HEK293 (cell line): Measurements from ENCODE around the gene ATP4A.

Source experiments
- CTCF ChIA-PET: fragments of 350-600 bp; formaldehyde crosslinking; extraction: SDS; loops from one replicate; lab custom pipeline; 2021; ENCODE audit warnings: antibody characterized with exemption; lab: Yijun Ruan, JAX
- POLR2A ChIA-PET: fragments of 300-600 bp; formaldehyde crosslinking; extraction: SDS; loops from one replicate; lab custom pipeline; 2020; ENCODE audit warnings: antibody characterized with exemption, inconsistent platforms; lab: Yijun Ruan, JAX
- H3K27ac ChIP-seq: fragments of 200-500 bp; sonication (Bioruptor generic); 2 replicates; pipeline ENCODE4 v1.5.1; 2014; ENCODE audit warnings: low read depth, low read length, control low read depth, inconsistent platforms; ENCODE audit errors: extremely low read depth
- H3K36me3 ChIP-seq, 2 experiments: fragments of 200-500 bp in 1 of 2; sonication (Bioruptor generic) in 1 of 2; 1 replicate in 1 of 2; 2 replicates in 1 of 2; pipeline ENCODE4 v1.5.1; 2014 to 2017; ENCODE audit warnings: inconsistent platforms in 2 of 2, low read length in 2 of 2; ENCODE audit not compliant: control insufficient read depth in 2 of 2, insufficient read depth in 1 of 2
- H3K4me1 ChIP-seq: fragments of 200-500 bp; sonication (Bioruptor generic); 2 replicates; pipeline ENCODE4 v1.5.1; 2014; ENCODE audit warnings: mild to moderate bottlenecking, low read length, inconsistent platforms; ENCODE audit not compliant: control insufficient read depth, insufficient read depth
- H3K4me3 ChIP-seq: 2 replicates; pipeline ENCODE4 v1.5.1; 2011; ENCODE audit warnings: low read depth, mild to moderate bottlenecking, control low read depth, low read length, moderate library complexity
- H3K9me3 ChIP-seq: fragments of 200-500 bp; sonication (Bioruptor generic); 2 replicates; pipeline ENCODE4 v1.5.1; 2014; ENCODE audit warnings: low read depth, low read length, inconsistent platforms; ENCODE audit not compliant: control insufficient read depth, insufficient read depth
- BCL11A ChIP-seq: fragments of 450-650 bp; formaldehyde crosslinking; IDR thresholded peaks from 2 replicates; pipeline ENCODE4 v1.5.1; 2016; ENCODE audit warnings: low read depth, missing biosample characterization, missing genetic modification characterization
- EGR2 ChIP-seq: fragments of 450-650 bp; formaldehyde crosslinking; IDR thresholded peaks from 2 replicates; pipeline ENCODE4 v1.5.1; 2016; ENCODE audit warnings: low read depth, missing biosample characterization, missing genetic modification characterization
- GLIS2 ChIP-seq: fragments of 450-650 bp; formaldehyde crosslinking; IDR thresholded peaks from 2 replicates; pipeline ENCODE4 v1.5.1; 2016; ENCODE audit warnings: missing biosample characterization, missing genetic modification characterization
- KLF16 ChIP-seq: fragments of 450-650 bp; formaldehyde crosslinking; IDR thresholded peaks from 2 replicates; pipeline ENCODE4 v1.5.1; 2017; ENCODE audit warnings: missing biosample characterization, missing genetic modification characterization
- KLF17 ChIP-seq: fragments of 450-650 bp; formaldehyde crosslinking; IDR thresholded peaks from 2 replicates; pipeline ENCODE4 v1.5.1; 2016; ENCODE audit warnings: missing biosample characterization, missing genetic modification characterization
- SCRT1 ChIP-seq: fragments of 450-650 bp; formaldehyde crosslinking; IDR thresholded peaks from 2 replicates; pipeline ENCODE4 v1.5.1; 2016; ENCODE audit warnings: missing biosample characterization, missing genetic modification characterization, borderline replicate concordance
- ZBTB20 ChIP-seq: fragments of 450-650 bp; formaldehyde crosslinking; IDR thresholded peaks from 2 replicates; pipeline ENCODE4 v1.5.1; 2016; ENCODE audit warnings: missing biosample characterization, missing genetic modification characterization
- ZBTB8A ChIP-seq: fragments of 450-650 bp; formaldehyde crosslinking; IDR thresholded peaks from 2 replicates; pipeline ENCODE4 v1.5.1; 2016; ENCODE audit warnings: missing biosample characterization, missing genetic modification characterization
- ZFHX2 ChIP-seq: fragments of 450-650 bp; formaldehyde crosslinking; conservative IDR thresholded peaks from 2 replicates; pipeline ENCODE4 v1.5.1; 2016; ENCODE audit warnings: missing biosample characterization, missing genetic modification characterization
- ZFP41 ChIP-seq: fragments of 450-650 bp; formaldehyde crosslinking; IDR thresholded peaks from 2 replicates; pipeline ENCODE4 v1.5.1; 2016; ENCODE audit warnings: missing biosample characterization, missing genetic modification characterization, borderline replicate concordance
- ZFP69B ChIP-seq: fragments of 450-650 bp; formaldehyde crosslinking; IDR thresholded peaks from 2 replicates; pipeline ENCODE4 v1.5.1; 2016; ENCODE audit warnings: missing biosample characterization, missing genetic modification characterization
- ZIC2 ChIP-seq: fragments of 450-650 bp; formaldehyde crosslinking; IDR thresholded peaks from 2 replicates; pipeline ENCODE4 v1.5.1; 2016; ENCODE audit warnings: missing biosample characterization, missing genetic modification characterization
- ZNF121 ChIP-seq: fragments of 450-650 bp; formaldehyde crosslinking; IDR thresholded peaks from 2 replicates; pipeline ENCODE4 v1.5.1; 2016; ENCODE audit warnings: missing biosample characterization, missing genetic modification characterization
- ZNF169 ChIP-seq: fragments of 450-650 bp; formaldehyde crosslinking; IDR thresholded peaks from 2 replicates; pipeline ENCODE4 v1.5.1; 2016; ENCODE audit warnings: missing biosample characterization, missing genetic modification characterization
- ZNF394 ChIP-seq: fragments of 450-650 bp; formaldehyde crosslinking; IDR thresholded peaks from 2 replicates; pipeline ENCODE4 v1.5.1; 2016; ENCODE audit warnings: missing biosample characterization, missing genetic modification characterization, mild to moderate bottlenecking, moderate library complexity, borderline replicate concordance
- ZNF416 ChIP-seq: fragments of 450-650 bp; formaldehyde crosslinking; IDR thresholded peaks from 2 replicates; pipeline ENCODE4 v1.5.1; 2016; ENCODE audit warnings: missing biosample characterization, missing genetic modification characterization
- ZNF473 ChIP-seq: fragments of 450-650 bp; formaldehyde crosslinking; IDR thresholded peaks from 2 replicates; pipeline ENCODE4 v1.5.1; 2017; ENCODE audit warnings: missing biosample characterization, missing genetic modification characterization
- ZNF707 ChIP-seq: fragments of 450-650 bp; formaldehyde crosslinking; IDR thresholded peaks from 2 replicates; pipeline ENCODE4 v1.5.1; 2016; ENCODE audit warnings: missing biosample characterization, missing genetic modification characterization
- ZNF76 ChIP-seq: fragments of 450-650 bp; formaldehyde crosslinking; IDR thresholded peaks from 2 replicates; pipeline ENCODE4; 2016; ENCODE audit warnings: low read depth, missing biosample characterization, missing genetic modification characterization, borderline replicate concordance
- ZNF768 ChIP-seq: fragments of 450-650 bp; formaldehyde crosslinking; IDR thresholded peaks from 2 replicates; pipeline ENCODE4 v1.5.1; 2018; ENCODE audit warnings: missing biosample characterization, mild to moderate bottlenecking, missing genetic modification characterization
- ZNF776 ChIP-seq: fragments of 450-650 bp; formaldehyde crosslinking; IDR thresholded peaks from 2 replicates; pipeline ENCODE4 v1.5.0; 2017; ENCODE audit warnings: missing biosample characterization, missing genetic modification characterization, borderline replicate concordance
- ZNF837 ChIP-seq: fragments of 450-650 bp; formaldehyde crosslinking; IDR thresholded peaks from 2 replicates; pipeline ENCODE4 v1.5.1; 2016; ENCODE audit warnings: missing biosample characterization, missing genetic modification characterization
- ZSCAN18 ChIP-seq: fragments of 450-650 bp; formaldehyde crosslinking; IDR thresholded peaks from 2 replicates; pipeline ENCODE4 v1.5.1; 2016; ENCODE audit warnings: missing biosample characterization, missing genetic modification characterization
- TF ChIP-seq, protein P1 (sequence below): fragments of 450-650 bp; IDR thresholded peaks from 2 replicates; pipeline ENCODE4 v1.5.1; 2018; ENCODE audit warnings: missing biosample characterization, missing genetic modification characterization

The ATP4A gene

DNA sequence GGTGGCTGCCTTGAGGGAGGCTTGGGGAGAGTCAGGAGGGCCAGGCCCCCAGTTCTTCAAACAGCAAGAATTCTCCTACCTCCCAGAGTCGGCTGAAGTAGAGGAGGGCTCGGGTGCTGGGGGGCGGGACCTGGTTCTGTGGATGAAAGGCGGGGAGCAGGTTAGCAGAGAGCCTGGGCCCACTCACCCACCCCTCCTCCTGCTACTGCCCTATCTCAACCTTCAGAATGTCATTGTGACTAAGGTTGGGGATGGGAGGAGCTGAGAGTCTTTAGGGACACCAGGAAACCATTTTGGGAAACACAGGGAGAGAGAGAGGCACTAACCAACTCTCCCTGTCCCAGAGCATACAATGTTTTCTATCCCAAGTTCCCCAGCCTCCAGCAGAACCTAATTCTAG, 60.7 kb downstream of the ATP4A start:
- POLR2A ChIA-PET: interaction anchor here (0.6 kb wide), 1 partner anchor 43 kb away, joined by 3 read pairs; no protein-coding TSS in a partner anchor
- CTCF ChIA-PET: interaction anchor here (1.2 to 9.8 kb wide), 2 partner anchors 8 kb away, joined by 8 to 176 read pairs; partner anchors contain the start of gene KRTDAP
- H3K4me3 ChIP-seq: no peak overlapping the region
- H3K9me3 ChIP-seq: no peaks in the 10 kb centered on the region
- H3K36me3 ChIP-seq: peaks cover 11 to 63% of the 10 kb centered on the region in 2 experiments
- H3K4me1 ChIP-seq: peaks cover 3% of the 10 kb centered on the region; the same call in 1 of the 2 replicates
- TF ChIP-seq SCRT1 (no peak), ZFP41 (tag by site-specific recombination) (no peak), ZBTB20 (tag by site-specific recombination) (no peak), KLF16 (no peak), ZNF169 (tag by site-specific recombination) (no peak), EGR2 (tag by site-specific recombination) (peak; percentile 56; the same call in 1 of the 2 replicates), ZFP69B (tag by site-specific recombination) (0 out of 2 replicates have a peak, but pooled peaks have one; percentile 23), KLF17 (tag by site-specific recombination) (0 out of 2 replicates have a peak, but pooled peaks have one; percentile 32), ZNF416 (tag by site-specific recombination) (no peak), ZNF76 (tag by site-specific recombination) (no peak), ZNF394 (tag by site-specific recombination) (no peak)
- no peak overlapping the region for H3K27ac ChIP-seq

GRCh38 chr19:35501684-35502083, 61.8 kb downstream of the ATP4A start:
- no peak overlapping the region for H3K4me3 ChIP-seq
- CTCF ChIA-PET: interaction anchor here (1.2 to 9.8 kb wide), 3 partner anchors 7 to 149 kb away, joined by 8 to 176 read pairs (median 9); partner anchors contain the start of gene KRTDAP
- H3K36me3 ChIP-seq: peaks cover 11 to 58% of the 10 kb centered on the region in 2 experiments
- H3K27ac ChIP-seq: peak overlapping the region; percentile 18; the same call in 1 of the 2 replicates
- peak; percentile 85 for TF ChIP-seq ZFHX2
- peak; percentile 90 for TF ChIP-seq KLF17 (tag by site-specific recombination)
- peak; percentile 87 for TF ChIP-seq EGR2 (tag by site-specific recombination)
- peak; percentile 17; the same call in 1 of the 2 replicates for TF ChIP-seq ZIC2 (tag by site-specific recombination)
- TF ChIP-seq ZNF473 (tag by site-specific recombination): 0 out of 2 replicates have a peak, but pooled peaks have one; percentile 51
- TF ChIP-seq ZNF768 (tag by site-specific recombination): no peak
- TF ChIP-seq KLF16: no peak
- H3K4me1 ChIP-seq: peaks cover 3% of the 10 kb centered on the region; the same call in 1 of the 2 replicates
- no peaks in the 10 kb centered on the region for H3K9me3 ChIP-seq
- POLR2A ChIA-PET: no interaction called here

DNA sequence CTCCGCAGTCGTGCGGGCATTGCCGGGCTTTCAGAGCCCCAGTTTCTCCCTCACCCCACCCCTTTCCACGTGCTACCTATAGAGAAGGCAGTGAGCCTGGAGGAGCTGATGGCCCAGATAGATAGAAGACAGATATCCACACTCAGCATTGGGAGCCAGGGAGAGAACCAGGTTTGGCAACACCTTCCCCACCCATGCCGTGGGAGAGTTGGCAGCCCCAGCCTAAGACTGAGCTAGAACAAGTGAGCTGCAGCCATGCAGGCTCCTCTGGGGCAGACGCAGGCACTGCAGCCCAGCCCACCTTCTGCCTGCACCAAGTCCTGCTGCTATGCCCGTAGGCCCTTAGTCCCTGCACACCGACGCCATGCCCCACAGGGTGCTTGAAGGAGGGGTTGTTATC, 62.8 kb downstream of the ATP4A start:
- POLR2A ChIA-PET: interaction anchor here (1.1 kb wide), 1 partner anchor 8 kb away, joined by 3 read pairs; no protein-coding TSS in a partner anchor
- Histone ChIP-seq H3K27ac (no peak overlapping the region), H3K9me3 (no peaks in the 10 kb centered on the region), H3K36me3 (peaks cover 9 to 49% of the 10 kb centered on the region in 2 experiments), H3K4me3 (no peak overlapping the region), H3K4me1 (peaks cover 3% of the 10 kb centered on the region; the same call in 1 of the 2 replicates)
- CTCF ChIA-PET: interaction anchor here (0.7 to 1.7 kb wide), 4 partner anchors 8 to 148 kb away, joined by 3 to 9 read pairs (median 6); no protein-coding TSS in a partner anchor
- no peak for TF ChIP-seq ZBTB8A (tag by site-specific recombination)
- no peak for TF ChIP-seq ZNF707 (tag by site-specific recombination)
- TF ChIP-seq BCL11A: no peak
- TF ChIP-seq ZNF121 (tag by site-specific recombination): no peak
- TF ChIP-seq ZNF837 (tag by site-specific recombination): no peak
- no peak for TF ChIP-seq KLF16
- TF ChIP-seq GLIS2 (tag by site-specific recombination): no peak
- TF ChIP-seq, protein P1, sequence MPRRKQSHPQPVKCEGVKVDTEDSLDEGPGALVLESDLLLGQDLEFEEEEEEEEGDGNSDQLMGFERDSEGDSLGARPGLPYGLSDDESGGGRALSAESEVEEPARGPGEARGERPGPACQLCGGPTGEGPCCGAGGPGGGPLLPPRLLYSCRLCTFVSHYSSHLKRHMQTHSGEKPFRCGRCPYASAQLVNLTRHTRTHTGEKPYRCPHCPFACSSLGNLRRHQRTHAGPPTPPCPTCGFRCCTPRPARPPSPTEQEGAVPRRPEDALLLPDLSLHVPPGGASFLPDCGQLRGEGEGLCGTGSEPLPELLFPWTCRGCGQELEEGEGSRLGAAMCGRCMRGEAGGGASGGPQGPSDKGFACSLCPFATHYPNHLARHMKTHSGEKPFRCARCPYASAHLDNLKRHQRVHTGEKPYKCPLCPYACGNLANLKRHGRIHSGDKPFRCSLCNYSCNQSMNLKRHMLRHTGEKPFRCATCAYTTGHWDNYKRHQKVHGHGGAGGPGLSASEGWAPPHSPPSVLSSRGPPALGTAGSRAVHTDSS (tag by site-specific recombination): no peak
- TF ChIP-seq ZSCAN18 (tag by site-specific recombination): no peak
- TF ChIP-seq ZNF776 (tag by site-specific recombination): no peak
